ENCODE results near the gene MIEF1. TPM values are rescaled to one million over a fixed set of nuclear protein-coding genes. Genes with fewer than 3 reads are reported as not detected.
A peak's percentile ranks its signal among the peaks of the same experiment; 100 is the strongest.

The MIEF1 gene
- polyA plus RNA-seq, 1 donor: 37.1 TPM

GRCh38 chr22:39528681-39529486 is 26.8 kb downstream of the MIEF1 start:
- peak; percentile 87 for DNase-seq

- no peak for DNase-seq
Measured at GRCh38 chr22:39529487-39529851, 27.4 kb downstream of the MIEF1 start.

DNA sequence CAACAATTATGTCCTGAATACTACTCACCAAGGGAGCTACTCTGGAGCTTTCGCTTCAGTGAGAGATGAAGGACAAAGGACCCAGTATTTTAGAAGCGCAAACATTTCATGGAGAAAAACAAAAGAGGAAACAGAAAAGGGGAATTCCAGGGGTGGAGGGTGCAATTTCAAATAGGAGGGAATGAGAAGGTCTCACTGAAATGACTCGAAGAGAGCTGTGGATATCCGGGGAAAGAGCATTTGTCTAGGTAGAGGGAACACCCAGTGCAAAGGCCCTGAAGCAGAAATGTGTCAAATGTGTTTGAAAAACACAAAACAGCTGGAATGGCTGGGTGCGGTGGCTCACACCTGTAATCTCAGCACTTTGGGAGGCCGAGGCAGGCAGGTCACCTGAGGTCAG is 28.0 kb downstream of the MIEF1 start:
- no peak for DNase-seq

- no peak for DNase-seq
Measured at GRCh38 chr22:39530692-39531331, 28.7 kb downstream of the MIEF1 start.

DNA sequence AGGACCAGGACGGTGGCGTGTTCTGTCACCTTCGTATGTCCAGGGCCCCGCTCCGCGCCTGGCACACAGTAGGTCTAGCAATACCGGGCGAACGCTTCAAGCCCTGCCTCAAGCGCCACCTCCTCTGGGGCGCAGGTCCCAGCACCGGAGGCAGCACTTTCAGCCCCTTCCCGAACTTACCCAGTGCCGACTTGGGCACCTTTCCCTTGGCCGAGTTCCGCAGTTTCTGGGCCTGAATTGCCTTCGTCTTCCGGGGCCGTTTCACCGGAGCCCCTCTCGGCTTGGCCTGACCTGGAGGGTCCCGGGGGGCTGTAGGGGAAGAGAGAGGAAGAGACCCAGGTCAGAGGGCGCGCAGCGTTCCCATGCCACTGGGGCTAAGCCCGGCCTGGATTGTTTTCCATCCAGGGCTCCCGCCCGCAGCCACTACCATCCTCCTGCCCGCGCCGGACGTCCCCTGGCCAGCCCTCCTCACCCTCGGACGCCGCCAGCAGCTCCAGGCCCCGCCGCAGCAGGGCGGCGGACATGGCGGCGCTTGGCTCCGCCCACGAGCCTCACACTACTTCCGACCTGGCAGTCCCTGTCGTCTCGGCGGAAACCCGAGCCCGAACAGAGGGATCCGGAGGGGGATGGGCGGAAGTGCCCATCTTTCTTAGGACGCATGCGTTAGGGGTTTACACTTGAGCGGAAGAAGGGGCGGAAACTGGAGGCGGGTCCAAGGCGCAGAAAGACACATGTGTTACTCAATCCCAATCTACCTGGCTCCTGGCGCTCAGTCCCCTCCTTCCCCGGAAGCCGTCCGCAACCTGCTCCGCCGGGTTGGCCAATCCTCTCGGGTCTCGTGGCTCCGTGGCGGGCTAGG is 30.4 kb downstream of the MIEF1 start, which contains the start of gene RPS19BP1:
RPS19BP1 (minus strand) TSS at position 534 of the 859 bp plus-strand sequence; CDS start at position 524, 10 bp downstream.
- DNase-seq: peak; percentile 100

DNA sequence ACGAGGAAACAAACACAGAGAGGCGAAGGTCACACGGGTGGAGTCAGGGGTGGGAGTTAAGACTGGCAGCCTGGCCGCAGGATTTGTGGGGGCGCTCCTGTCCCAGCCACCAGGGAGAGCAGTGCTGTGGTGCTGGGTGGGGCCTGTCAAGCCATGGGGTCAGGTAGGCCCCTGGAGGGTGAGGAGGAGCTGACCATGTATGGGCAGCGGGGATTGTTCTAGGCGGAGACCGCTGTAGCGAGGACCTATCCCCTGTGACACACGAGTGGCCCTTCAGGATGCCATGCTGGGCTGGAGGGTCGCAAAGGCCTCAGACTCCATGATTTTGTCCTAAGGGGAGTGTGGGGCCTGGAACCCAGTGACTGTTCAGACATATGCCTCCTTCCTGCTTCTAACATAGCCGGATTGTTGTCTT is 32.0 kb downstream of the MIEF1 start:
- DNase-seq: no peak

GRCh38 chr22:39534591-39535356 is 32.7 kb downstream of the MIEF1 start:
- peak; percentile 85 for DNase-seq

DNA sequence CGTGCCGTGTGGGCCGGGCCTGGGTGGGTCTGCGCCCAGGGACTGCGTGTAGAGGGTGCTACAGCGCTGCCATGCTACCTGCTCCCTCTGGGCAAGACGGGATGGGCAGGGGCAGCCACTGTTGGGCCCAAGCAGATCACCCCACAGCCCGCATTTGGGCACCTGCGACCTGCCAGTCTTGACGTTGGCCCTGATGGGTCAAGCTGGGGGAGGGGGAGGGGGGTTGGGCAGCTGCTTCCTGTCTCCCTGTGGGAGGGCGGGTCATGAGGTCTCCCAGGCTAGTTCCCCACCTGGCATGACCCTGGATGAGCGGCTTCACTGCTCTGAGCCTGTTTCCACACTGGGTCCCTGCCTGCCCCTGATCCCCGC is 33.3 kb downstream of the MIEF1 start:
- DNase-seq: no peak

GRCh38 chr22:39535831-39536449 is 33.9 kb downstream of the MIEF1 start:
- DNase-seq: no peak

DNA sequence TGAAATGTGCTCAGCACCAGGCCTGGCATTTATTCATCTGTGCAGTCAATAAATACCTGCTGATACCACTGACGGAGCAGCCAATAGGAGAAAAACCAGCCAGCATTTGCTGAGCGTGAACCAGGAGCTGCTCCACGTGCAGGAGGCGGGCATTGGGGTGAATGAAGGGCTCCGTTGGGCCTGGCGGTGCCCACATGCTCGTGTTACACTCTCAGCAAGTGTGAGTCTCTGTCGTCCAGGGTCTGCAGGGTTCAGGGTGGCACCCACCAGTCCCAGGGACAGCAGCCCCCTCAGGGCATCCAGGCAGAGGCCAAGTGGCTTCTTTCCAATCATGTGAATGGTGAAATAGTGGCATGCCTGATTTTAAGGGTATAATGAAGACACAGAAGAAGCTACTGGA is 34.6 kb downstream of the MIEF1 start:
- no peak for DNase-seq

- no peak for DNase-seq
Measured at GRCh38 chr22:39537975-39538374, 35.9 kb downstream of the MIEF1 start.

- no peak for DNase-seq
Measured at GRCh38 chr22:39543095-39543494, 41.0 kb downstream of the MIEF1 start.

- peak; percentile 63 for DNase-seq
Measured at GRCh38 chr22:39545386-39546365, 43.6 kb downstream of the MIEF1 start.

- no peak for DNase-seq
Measured at GRCh38 chr22:39546889-39547586, 44.9 kb downstream of the MIEF1 start.

DNA sequence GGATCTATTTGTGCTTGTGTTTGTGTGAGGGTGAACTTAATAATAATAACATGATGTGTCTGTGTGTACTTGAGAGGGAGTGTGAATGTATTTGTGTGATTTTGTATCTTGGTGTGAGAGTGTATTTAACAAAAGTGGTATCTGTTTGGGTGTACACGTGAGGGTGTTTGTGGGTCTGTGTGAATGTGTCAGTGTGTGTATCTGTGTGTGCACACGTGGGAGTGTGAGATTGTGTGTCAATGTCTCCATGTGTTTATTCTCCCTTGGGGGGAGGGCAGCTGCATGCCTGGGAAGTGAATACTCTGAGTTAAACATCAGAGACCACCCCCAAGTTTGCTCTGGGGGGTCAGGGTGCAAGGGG is 45.5 kb downstream of the MIEF1 start:
- DNase-seq: no peak

- no peak for DNase-seq
Measured at GRCh38 chr22:39553429-39553828, 51.3 kb downstream of the MIEF1 start.

DNA sequence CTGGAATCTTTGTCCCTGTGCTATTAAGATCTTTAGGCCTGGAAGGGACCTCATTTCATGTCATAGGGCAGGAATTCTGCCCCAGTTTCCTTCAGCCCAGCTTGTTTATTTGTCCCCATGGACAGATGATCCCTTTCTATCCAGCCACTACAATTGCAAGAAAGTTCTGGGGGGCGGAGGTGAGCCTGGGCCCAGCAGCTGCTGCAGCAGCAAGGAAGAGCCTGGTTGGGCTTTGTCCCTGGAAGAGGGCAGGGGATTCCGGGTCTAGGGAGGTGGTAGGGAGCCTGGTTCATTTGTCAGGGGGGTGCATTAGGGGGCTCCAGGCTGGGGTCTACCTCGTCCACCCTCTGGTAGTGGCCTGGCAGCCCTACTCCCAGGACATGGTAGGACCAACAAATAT is 52.1 kb downstream of the MIEF1 start:
- DNase-seq: no peak

DNA sequence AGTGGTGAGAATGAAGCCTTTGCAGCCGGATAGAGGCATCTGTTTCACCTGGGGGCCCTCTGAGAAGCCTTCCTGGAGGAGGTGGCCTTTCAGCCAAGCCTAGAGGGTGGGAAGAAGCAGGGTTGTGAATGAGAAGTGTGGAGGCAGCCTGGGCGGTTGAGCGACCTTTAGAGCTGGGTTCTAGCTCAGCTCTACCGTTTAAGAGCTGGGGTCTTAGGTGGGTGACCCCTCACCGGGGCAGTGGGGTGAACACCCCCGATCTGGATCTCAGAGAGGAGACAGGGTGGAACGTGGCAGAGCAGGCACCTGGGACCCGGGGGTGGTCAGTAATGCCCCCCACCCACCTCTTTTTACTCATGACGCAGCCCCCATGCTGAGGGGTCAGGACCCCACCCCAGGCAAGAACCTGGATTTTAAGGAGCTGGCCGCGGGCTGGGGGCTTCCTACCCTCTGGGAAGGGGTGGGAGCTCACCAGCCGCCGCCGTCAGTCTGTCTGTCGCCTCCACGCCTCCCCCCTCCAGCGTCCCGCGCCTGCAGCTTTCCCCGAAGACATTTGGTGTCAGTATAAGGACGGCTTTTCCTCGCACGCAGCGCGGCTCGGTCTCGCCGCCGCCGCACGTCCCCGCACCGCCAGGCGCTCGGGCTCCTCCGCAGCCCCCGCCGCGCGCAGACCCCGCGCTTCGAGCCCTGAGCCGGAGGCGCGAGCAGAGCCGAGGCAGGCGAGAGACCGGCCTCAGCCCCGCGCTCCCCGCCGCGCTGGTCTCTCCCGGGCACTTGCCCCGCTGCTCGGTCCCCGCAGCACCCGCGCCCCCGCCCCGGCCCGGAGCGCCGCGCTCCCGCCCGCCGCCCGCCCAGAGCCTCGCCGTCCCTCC is 55.1 kb downstream of the MIEF1 start:
- DNase-seq: no peak

Data from left kidney (tissue), 2 donors.